WTC11 (cell line): ENCODE measurements around the gene CTDNEP1.

Source experiments
- GRHL2 ChIP-seq: fragments of 250-450 bp; sonication (Bioruptor Pico); IDR thresholded peaks from 2 replicates; pipeline ENCODE4 v1.8.0; 2022; ENCODE audit warnings: mild to moderate bottlenecking, moderate library complexity; ENCODE audit not compliant: insufficient replicate concordance, severe bottlenecking
- KAT7 ChIP-seq: sonication (generic); formaldehyde crosslinking; IDR thresholded peaks from 2 replicates; pipeline ENCODE4 v1.8.1; 2023; ENCODE audit warnings: missing genetic modification reagents, mild to moderate bottlenecking, borderline replicate concordance
- NR1H2 ChIP-seq: sonication (generic); formaldehyde crosslinking; IDR thresholded peaks from 2 replicates; pipeline ENCODE4 v1.9.0; 2021; ENCODE audit warnings: mild to moderate bottlenecking, moderate library complexity, missing genetic modification reagents
- TEAD4 ChIP-seq: sonication (generic); formaldehyde crosslinking; IDR thresholded peaks from 2 replicates; pipeline ENCODE4 v1.8.0; 2022; ENCODE audit warnings: mild to moderate bottlenecking, missing genetic modification reagents
- ZNF423 ChIP-seq: fragments of 250-450 bp; sonication (Bioruptor Pico); IDR thresholded peaks from 2 replicates; pipeline ENCODE4 v2.1.2; 2022; ENCODE audit warnings: mild to moderate bottlenecking, moderate library complexity
- TF ChIP-seq, protein P1 (sequence below): sonication (generic); formaldehyde crosslinking; IDR thresholded peaks from 2 replicates; pipeline ENCODE4 v1.8.1; 2022; ENCODE audit warnings: low read depth, mild to moderate bottlenecking, moderate library complexity, missing genetic modification reagents, borderline replicate concordance
- TF ChIP-seq, protein P2 (sequence below): sonication (generic); formaldehyde crosslinking; IDR thresholded peaks from 2 replicates; pipeline ENCODE4 v1.8.1; 2023; ENCODE audit warnings: mild to moderate bottlenecking, missing genetic modification reagents, moderate library complexity
- TF ChIP-seq, protein P3 (sequence below): sonication (generic); formaldehyde crosslinking; IDR thresholded peaks from 2 replicates; pipeline ENCODE4 v1.8.1; 2022; ENCODE audit warnings: mild to moderate bottlenecking, moderate library complexity, missing genetic modification reagents
- TF ChIP-seq, protein P4 (sequence below): fragments of 200-600 bp; IDR thresholded peaks from 2 replicates; pipeline ENCODE4 v1.8.0; 2022; ENCODE audit warnings: antibody characterized with exemption
- TF ChIP-seq, protein P5 (sequence below): sonication (generic); formaldehyde crosslinking; IDR thresholded peaks from 2 replicates; pipeline ENCODE4 v1.8.0; 2022; ENCODE audit warnings: mild to moderate bottlenecking, missing genetic modification reagents
- TF ChIP-seq, protein P6 (sequence below): fragments of 250-450 bp; sonication (Bioruptor Pico); conservative IDR thresholded peaks from 2 replicates; pipeline ENCODE4 v1.9.0; 2021; ENCODE audit warnings: mild to moderate bottlenecking
- TF ChIP-seq, protein P7 (sequence below): sonication (generic); formaldehyde crosslinking; IDR thresholded peaks from 2 replicates; pipeline ENCODE4 v1.8.1; 2022; ENCODE audit warnings: mild to moderate bottlenecking, missing genetic modification reagents, moderate library complexity, borderline replicate concordance
- TF ChIP-seq, protein P8 (sequence below): sonication (generic); formaldehyde crosslinking; conservative IDR thresholded peaks from 2 replicates; pipeline ENCODE4 v1.8.1; 2022; ENCODE audit warnings: mild to moderate bottlenecking, missing genetic modification reagents
- TF ChIP-seq, protein P9 (sequence below): sonication (generic); formaldehyde crosslinking; IDR thresholded peaks from 2 replicates; pipeline ENCODE4 v1.8.1; 2023; ENCODE audit warnings: mild to moderate bottlenecking, missing genetic modification reagents

DNA sequence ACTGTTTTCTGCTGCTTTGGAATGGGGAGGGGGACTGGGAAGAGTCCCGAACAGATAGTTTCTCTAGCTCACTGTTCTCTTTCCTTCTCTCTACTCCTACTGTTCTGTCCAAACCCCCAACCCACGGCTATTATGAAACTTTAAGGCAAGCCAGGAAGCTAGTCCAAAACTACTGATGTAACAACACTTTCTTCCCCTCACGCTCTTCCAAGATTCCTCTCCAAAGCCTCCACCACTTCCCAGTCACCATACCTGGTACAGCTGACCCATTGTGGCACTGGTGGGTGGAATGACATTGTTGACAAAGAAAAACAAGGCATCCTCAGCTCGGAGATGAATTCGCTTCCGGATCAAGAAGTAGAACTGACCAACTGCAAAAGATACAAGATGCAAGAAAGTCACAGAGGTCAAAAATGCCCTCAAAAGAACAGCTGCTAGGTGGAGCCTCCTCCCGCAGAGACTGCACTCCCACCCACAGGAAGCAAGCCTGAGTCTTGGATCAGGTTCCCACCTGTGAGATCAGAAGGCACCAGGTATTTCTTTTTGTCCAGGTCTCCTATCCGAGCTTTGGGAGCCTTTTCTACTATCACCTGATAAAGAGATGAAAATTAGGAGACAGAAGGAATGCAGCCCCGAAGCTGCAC is 10.3 kb downstream of the CTDNEP1 start:
- TF ChIP-seq, protein P1, sequence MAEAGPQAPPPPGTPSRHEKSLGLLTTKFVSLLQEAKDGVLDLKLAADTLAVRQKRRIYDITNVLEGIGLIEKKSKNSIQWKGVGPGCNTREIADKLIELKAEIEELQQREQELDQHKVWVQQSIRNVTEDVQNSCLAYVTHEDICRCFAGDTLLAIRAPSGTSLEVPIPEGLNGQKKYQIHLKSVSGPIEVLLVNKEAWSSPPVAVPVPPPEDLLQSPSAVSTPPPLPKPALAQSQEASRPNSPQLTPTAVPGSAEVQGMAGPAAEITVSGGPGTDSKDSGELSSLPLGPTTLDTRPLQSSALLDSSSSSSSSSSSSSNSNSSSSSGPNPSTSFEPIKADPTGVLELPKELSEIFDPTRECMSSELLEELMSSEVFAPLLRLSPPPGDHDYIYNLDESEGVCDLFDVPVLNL: no peak
- no peak for TF ChIP-seq ZNF423
- TF ChIP-seq, protein P2, sequence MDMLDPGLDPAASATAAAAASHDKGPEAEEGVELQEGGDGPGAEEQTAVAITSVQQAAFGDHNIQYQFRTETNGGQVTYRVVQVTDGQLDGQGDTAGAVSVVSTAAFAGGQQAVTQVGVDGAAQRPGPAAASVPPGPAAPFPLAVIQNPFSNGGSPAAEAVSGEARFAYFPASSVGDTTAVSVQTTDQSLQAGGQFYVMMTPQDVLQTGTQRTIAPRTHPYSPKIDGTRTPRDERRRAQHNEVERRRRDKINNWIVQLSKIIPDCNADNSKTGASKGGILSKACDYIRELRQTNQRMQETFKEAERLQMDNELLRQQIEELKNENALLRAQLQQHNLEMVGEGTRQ (CRISPR knock-in tag): no peak
- TF ChIP-seq, protein P3, sequence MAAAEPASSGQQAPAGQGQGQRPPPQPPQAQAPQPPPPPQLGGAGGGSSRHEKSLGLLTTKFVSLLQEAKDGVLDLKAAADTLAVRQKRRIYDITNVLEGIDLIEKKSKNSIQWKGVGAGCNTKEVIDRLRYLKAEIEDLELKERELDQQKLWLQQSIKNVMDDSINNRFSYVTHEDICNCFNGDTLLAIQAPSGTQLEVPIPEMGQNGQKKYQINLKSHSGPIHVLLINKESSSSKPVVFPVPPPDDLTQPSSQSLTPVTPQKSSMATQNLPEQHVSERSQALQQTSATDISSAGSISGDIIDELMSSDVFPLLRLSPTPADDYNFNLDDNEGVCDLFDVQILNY (CRISPR knock-in tag): no peak
- TF ChIP-seq, protein P4, sequence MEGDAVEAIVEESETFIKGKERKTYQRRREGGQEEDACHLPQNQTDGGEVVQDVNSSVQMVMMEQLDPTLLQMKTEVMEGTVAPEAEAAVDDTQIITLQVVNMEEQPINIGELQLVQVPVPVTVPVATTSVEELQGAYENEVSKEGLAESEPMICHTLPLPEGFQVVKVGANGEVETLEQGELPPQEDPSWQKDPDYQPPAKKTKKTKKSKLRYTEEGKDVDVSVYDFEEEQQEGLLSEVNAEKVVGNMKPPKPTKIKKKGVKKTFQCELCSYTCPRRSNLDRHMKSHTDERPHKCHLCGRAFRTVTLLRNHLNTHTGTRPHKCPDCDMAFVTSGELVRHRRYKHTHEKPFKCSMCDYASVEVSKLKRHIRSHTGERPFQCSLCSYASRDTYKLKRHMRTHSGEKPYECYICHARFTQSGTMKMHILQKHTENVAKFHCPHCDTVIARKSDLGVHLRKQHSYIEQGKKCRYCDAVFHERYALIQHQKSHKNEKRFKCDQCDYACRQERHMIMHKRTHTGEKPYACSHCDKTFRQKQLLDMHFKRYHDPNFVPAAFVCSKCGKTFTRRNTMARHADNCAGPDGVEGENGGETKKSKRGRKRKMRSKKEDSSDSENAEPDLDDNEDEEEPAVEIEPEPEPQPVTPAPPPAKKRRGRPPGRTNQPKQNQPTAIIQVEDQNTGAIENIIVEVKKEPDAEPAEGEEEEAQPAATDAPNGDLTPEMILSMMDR: no peak
- no peak for TF ChIP-seq NR1H2
- TF ChIP-seq TEAD4 (CRISPR knock-in tag): no peak
- TF ChIP-seq, protein P5, sequence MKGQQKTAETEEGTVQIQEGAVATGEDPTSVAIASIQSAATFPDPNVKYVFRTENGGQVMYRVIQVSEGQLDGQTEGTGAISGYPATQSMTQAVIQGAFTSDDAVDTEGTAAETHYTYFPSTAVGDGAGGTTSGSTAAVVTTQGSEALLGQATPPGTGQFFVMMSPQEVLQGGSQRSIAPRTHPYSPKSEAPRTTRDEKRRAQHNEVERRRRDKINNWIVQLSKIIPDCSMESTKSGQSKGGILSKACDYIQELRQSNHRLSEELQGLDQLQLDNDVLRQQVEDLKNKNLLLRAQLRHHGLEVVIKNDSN (CRISPR knock-in tag): no peak
- TF ChIP-seq, protein P6, sequence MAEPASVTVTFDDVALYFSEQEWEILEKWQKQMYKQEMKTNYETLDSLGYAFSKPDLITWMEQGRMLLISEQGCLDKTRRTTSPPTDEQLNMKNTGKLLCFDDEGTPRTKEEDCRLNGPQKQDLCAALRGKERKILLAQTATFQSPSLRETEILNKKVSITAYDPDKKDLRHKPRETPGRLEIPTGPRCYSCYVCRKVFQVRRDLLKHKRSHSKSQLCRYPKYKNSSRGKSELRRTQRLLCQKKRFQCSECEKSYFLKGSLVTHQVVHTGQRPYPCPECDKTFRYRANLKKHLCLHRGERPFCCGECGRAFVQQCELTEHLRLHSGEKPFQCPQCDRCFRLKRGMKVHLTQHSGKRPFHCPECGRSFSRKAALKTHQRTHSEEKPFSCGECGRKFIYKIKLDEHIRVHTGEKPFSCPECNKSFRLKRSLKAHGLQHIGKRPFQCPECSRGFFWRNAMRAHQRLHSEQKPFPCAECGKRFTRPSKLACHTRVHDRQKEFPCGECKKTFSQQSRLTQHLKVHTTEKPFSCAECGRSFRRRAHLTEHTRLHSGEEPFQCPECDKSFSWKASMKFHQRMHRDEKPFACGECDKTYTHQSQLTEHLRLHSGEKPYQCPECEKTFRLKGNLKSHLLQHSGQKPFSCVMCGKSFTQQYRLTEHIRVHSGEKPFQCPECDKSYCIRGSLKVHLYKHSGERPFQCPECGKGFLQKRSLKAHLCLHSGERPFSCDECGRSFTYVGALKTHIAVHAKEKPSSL (CRISPR knock-in tag): no peak
- TF ChIP-seq, protein P7, sequence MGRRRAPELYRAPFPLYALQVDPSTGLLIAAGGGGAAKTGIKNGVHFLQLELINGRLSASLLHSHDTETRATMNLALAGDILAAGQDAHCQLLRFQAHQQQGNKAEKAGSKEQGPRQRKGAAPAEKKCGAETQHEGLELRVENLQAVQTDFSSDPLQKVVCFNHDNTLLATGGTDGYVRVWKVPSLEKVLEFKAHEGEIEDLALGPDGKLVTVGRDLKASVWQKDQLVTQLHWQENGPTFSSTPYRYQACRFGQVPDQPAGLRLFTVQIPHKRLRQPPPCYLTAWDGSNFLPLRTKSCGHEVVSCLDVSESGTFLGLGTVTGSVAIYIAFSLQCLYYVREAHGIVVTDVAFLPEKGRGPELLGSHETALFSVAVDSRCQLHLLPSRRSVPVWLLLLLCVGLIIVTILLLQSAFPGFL (CRISPR knock-in tag): no peak
- no peak for TF ChIP-seq GRHL2
- TF ChIP-seq, protein P8, sequence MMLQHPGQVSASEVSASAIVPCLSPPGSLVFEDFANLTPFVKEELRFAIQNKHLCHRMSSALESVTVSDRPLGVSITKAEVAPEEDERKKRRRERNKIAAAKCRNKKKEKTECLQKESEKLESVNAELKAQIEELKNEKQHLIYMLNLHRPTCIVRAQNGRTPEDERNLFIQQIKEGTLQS (CRISPR knock-in tag): no peak
- TF ChIP-seq, protein P9, sequence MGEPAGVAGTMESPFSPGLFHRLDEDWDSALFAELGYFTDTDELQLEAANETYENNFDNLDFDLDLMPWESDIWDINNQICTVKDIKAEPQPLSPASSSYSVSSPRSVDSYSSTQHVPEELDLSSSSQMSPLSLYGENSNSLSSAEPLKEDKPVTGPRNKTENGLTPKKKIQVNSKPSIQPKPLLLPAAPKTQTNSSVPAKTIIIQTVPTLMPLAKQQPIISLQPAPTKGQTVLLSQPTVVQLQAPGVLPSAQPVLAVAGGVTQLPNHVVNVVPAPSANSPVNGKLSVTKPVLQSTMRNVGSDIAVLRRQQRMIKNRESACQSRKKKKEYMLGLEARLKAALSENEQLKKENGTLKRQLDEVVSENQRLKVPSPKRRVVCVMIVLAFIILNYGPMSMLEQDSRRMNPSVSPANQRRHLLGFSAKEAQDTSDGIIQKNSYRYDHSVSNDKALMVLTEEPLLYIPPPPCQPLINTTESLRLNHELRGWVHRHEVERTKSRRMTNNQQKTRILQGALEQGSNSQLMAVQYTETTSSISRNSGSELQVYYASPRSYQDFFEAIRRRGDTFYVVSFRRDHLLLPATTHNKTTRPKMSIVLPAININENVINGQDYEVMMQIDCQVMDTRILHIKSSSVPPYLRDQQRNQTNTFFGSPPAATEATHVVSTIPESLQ (CRISPR knock-in tag): no peak
- TF ChIP-seq KAT7 (CRISPR knock-in tag): no peak
